Upper lobe of left lung (tissue), 4 donors: ENCODE data around the gene SEPTIN5.

Experiments
- POLR2A ChIP-seq, 4 donors: fragments of 450-650 bp; IDR thresholded peaks; one replicate each; pipeline ENCODE4 v1.5.1; 2016 to 2017; ENCODE audit warnings: antibody characterized with exemption in 4 of 4, mild to moderate bottlenecking in 2 of 4
- POLR2AphosphoS5 ChIP-seq, 2 donors: sonication (generic); formaldehyde crosslinking; IDR thresholded peaks; one replicate each; pipeline ENCODE4 v1.5.1; 2017; ENCODE audit warnings: antibody characterized with exemption in 2 of 2
- TF ChIP-seq, protein P1 (sequence below), 6 experiments: fragments of 450-650 bp in 4 of 6; fragments of 200-600 bp in 2 of 6; sonication (generic) in 2 of 6; IDR thresholded peaks; one replicate each; pipeline ENCODE4 v1.5.1; 2016 to 2019; ENCODE audit warnings: antibody characterized with exemption in 6 of 6

DNA sequence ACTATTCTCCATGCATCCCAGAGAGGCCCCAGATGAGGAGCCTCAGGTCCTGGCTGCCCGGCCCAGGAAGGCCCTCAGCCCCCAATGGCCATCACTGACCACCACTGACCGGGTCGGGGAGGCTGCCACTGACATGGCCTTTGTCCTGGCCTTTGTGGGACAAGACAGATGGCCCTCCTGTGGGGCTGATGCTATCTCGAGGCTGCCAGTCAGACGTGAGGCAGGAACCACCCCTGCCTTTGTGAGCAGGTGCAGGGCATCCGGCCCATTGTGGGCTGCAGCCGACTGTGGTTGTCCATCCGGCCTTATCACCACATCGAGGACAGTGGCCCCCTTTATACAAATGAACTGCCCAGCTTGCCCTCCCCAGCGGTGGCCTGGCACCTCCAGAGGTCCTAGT is 14.5 kb downstream of the SEPTIN5 start:
- TF ChIP-seq, protein P1, sequence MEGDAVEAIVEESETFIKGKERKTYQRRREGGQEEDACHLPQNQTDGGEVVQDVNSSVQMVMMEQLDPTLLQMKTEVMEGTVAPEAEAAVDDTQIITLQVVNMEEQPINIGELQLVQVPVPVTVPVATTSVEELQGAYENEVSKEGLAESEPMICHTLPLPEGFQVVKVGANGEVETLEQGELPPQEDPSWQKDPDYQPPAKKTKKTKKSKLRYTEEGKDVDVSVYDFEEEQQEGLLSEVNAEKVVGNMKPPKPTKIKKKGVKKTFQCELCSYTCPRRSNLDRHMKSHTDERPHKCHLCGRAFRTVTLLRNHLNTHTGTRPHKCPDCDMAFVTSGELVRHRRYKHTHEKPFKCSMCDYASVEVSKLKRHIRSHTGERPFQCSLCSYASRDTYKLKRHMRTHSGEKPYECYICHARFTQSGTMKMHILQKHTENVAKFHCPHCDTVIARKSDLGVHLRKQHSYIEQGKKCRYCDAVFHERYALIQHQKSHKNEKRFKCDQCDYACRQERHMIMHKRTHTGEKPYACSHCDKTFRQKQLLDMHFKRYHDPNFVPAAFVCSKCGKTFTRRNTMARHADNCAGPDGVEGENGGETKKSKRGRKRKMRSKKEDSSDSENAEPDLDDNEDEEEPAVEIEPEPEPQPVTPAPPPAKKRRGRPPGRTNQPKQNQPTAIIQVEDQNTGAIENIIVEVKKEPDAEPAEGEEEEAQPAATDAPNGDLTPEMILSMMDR (IDR thresholded peaks at IDR 0.05): no peak
- TF ChIP-seq POLR2AphosphoS5 (IDR thresholded peaks at IDR 0.05) (no peak), POLR2A (IDR thresholded peaks at IDR 0.05) (no peak)
